Measurements from ENCODE around the gene PGM1.

DNA sequence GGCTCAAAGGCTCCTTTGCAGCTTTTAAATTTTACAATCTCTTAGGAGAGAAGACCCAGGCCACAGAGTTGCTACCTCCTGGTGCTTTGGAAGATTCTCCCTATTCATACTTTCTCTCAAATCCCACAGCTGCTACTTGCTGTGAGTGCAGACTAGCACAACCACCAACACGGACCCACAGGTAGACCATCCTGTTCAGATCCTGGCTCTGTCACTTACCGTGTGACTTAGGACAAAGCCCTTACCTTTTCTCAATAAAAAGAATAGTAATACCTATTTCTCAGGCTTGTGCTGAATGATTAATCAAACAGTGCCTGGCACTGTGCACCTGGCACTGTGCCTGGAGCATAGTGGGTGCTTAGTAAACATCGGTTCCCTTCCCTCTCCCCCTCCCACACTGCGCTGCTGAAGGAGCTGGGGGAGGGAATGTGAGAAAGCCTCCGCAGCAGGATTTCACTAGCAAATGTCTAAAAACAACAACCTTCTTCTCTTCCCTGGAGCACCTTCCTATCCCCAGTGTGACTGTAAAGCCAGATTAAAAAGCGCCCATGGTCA lies 81.7 kb downstream of the PGM1 start:
- TF ChIP-seq, protein P1, sequence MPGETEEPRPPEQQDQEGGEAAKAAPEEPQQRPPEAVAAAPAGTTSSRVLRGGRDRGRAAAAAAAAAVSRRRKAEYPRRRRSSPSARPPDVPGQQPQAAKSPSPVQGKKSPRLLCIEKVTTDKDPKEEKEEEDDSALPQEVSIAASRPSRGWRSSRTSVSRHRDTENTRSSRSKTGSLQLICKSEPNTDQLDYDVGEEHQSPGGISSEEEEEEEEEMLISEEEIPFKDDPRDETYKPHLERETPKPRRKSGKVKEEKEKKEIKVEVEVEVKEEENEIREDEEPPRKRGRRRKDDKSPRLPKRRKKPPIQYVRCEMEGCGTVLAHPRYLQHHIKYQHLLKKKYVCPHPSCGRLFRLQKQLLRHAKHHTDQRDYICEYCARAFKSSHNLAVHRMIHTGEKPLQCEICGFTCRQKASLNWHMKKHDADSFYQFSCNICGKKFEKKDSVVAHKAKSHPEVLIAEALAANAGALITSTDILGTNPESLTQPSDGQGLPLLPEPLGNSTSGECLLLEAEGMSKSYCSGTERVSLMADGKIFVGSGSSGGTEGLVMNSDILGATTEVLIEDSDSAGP (CRISPR knock-in tag; IDR thresholded peaks at IDR 0.05; ENCODE audit: borderline replicate concordance) = no peak
- TF ChIP-seq, protein P2, sequence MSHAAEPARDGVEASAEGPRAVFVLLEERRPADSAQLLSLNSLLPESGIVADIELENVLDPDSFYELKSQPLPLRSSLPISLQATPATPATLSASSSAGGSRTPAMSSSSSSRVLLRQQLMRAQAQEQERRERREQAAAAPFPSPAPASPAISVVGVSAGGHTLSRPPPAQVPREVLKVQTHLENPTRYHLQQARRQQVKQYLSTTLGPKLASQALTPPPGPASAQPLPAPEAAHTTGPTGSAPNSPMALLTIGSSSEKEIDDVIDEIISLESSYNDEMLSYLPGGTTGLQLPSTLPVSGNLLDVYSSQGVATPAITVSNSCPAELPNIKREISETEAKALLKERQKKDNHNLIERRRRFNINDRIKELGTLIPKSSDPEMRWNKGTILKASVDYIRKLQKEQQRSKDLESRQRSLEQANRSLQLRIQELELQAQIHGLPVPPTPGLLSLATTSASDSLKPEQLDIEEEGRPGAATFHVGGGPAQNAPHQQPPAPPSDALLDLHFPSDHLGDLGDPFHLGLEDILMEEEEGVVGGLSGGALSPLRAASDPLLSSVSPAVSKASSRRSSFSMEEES (CRISPR knock-in tag; IDR thresholded peaks at IDR 0.05) = no peak
- TF ChIP-seq NR3C1 (CRISPR knock-in tag; IDR thresholded peaks at IDR 0.05) = no peak
- TF ChIP-seq, protein P3, sequence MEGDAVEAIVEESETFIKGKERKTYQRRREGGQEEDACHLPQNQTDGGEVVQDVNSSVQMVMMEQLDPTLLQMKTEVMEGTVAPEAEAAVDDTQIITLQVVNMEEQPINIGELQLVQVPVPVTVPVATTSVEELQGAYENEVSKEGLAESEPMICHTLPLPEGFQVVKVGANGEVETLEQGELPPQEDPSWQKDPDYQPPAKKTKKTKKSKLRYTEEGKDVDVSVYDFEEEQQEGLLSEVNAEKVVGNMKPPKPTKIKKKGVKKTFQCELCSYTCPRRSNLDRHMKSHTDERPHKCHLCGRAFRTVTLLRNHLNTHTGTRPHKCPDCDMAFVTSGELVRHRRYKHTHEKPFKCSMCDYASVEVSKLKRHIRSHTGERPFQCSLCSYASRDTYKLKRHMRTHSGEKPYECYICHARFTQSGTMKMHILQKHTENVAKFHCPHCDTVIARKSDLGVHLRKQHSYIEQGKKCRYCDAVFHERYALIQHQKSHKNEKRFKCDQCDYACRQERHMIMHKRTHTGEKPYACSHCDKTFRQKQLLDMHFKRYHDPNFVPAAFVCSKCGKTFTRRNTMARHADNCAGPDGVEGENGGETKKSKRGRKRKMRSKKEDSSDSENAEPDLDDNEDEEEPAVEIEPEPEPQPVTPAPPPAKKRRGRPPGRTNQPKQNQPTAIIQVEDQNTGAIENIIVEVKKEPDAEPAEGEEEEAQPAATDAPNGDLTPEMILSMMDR (CRISPR knock-in tag; IDR thresholded peaks at IDR 0.05) = no peak
- no peak for TF ChIP-seq ZNF556 (CRISPR knock-in tag; IDR thresholded peaks at IDR 0.05; ENCODE audit: borderline replicate concordance)
- TF ChIP-seq CBX1 (IDR thresholded peaks at IDR 0.05; ENCODE audit: low read depth) = no peak
- TF ChIP-seq, protein P4, sequence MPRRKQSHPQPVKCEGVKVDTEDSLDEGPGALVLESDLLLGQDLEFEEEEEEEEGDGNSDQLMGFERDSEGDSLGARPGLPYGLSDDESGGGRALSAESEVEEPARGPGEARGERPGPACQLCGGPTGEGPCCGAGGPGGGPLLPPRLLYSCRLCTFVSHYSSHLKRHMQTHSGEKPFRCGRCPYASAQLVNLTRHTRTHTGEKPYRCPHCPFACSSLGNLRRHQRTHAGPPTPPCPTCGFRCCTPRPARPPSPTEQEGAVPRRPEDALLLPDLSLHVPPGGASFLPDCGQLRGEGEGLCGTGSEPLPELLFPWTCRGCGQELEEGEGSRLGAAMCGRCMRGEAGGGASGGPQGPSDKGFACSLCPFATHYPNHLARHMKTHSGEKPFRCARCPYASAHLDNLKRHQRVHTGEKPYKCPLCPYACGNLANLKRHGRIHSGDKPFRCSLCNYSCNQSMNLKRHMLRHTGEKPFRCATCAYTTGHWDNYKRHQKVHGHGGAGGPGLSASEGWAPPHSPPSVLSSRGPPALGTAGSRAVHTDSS (CRISPR knock-in tag; conservative IDR thresholded peaks at IDR 0.05) = no peak
- no peak for TF ChIP-seq FOXA1 (IDR thresholded peaks at IDR 0.05)
- no peak for TF ChIP-seq FOXA1 (CRISPR knock-in tag; IDR thresholded peaks at IDR 0.05)

All from HepG2 (cell line).